Lower lobe of right lung (tissue), 2 donors: ENCODE measurements around the gene SLCO2A1. TPM values are rescaled to one million over a fixed set of nuclear protein-coding genes. Genes with fewer than 3 reads are reported as not detected.

Source experiments
- ATAC-seq, 2 donors: fragments of 200-7000 bp; cut with Tn5 transposase; one replicate each; pipeline ENCODE4 v1.9.1; 2020 to 2022; ENCODE audit warnings: mild to moderate bottlenecking in 2 of 2, moderate library complexity in 2 of 2
- DNase-seq: peaks from one replicate; pipeline ENCODE4 v3.0.0-alpha.2; 2020
- H3K27ac ChIP-seq: fragments of 200-600 bp; one replicate; pipeline ENCODE4 v1.8.0; 2022
- H3K27me3 ChIP-seq: fragments of 200-600 bp; one replicate; pipeline ENCODE4 v1.8.0; 2022; ENCODE audit warnings: low read depth
- H3K36me3 ChIP-seq: fragments of 200-600 bp; one replicate; pipeline ENCODE4 v1.8.0; 2022; ENCODE audit warnings: mild to moderate bottlenecking
- H3K4me1 ChIP-seq: fragments of 200-600 bp; one replicate; pipeline ENCODE4 v1.8.0; 2022
- H3K4me3 ChIP-seq: fragments of 200-600 bp; one replicate; pipeline ENCODE4 v1.8.0; 2022; ENCODE audit warnings: mild to moderate bottlenecking
- H3K9me3 ChIP-seq: fragments of 200-600 bp; one replicate; pipeline ENCODE4 v1.8.0; 2022
- intact Hi-C: fragments of 100-400 bp; cut with DNase I; formaldehyde crosslinking; loops from one replicate; pipeline ENCODE4 v1.11.0; 2022
- total RNA-seq: library from RNA; stranded (reverse); fragmentation: NEBNext Ultra II Directional; extraction: Animal tissue kit (Norgen Biotek cat#: 25700); gene quantifications from one replicate; pipeline ENCODE4 v1.2.1, GENCODE V29; 2021
- TF ChIP-seq, protein P1 (sequence below): fragments of 200-600 bp; IDR thresholded peaks from one replicate; pipeline ENCODE4 v1.8.0; 2022; ENCODE audit warnings: antibody characterized with exemption, mild to moderate bottlenecking
- donor health status: DM: no; HTN: yes; CAD: no; lungs with severe emphysema.

Gene SLCO2A1
- total RNA-seq, 1 donor from 2014 or later = 204 TPM

DNA sequence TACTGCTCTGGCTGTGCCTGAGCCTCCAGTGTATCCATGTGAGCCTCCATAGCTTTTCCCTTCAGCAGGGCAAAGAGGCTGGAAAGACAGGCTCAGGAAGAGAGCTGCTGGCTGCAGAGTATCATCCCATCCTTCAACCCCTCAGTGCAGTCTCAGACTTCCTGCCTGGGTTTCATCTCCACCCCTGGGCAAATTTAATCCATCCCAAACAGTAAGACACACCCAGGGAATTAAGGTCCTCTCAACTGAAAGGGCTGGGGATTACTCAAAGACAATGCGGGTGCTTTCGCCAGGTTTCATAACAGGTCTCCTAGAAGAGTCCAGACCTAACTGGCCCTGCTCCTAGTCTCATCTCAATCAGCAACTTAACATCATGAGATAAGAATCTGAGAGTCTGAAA is 15.5 kb downstream of the SLCO2A1 start:
- Histone ChIP-seq H3K9me3 (no peaks in the 10 kb centered on the region), H3K27me3 (no peaks in the 10 kb centered on the region), H3K4me1 (no peaks in the 10 kb centered on the region), H3K36me3 (peaks cover 4% of the 10 kb centered on the region), H3K4me3 (no peak overlapping the region), H3K27ac (no peak overlapping the region)
- ATAC-seq (no peak), DNase-seq (no peak)
- intact Hi-C loops = no loop called here
- TF ChIP-seq, protein P1, sequence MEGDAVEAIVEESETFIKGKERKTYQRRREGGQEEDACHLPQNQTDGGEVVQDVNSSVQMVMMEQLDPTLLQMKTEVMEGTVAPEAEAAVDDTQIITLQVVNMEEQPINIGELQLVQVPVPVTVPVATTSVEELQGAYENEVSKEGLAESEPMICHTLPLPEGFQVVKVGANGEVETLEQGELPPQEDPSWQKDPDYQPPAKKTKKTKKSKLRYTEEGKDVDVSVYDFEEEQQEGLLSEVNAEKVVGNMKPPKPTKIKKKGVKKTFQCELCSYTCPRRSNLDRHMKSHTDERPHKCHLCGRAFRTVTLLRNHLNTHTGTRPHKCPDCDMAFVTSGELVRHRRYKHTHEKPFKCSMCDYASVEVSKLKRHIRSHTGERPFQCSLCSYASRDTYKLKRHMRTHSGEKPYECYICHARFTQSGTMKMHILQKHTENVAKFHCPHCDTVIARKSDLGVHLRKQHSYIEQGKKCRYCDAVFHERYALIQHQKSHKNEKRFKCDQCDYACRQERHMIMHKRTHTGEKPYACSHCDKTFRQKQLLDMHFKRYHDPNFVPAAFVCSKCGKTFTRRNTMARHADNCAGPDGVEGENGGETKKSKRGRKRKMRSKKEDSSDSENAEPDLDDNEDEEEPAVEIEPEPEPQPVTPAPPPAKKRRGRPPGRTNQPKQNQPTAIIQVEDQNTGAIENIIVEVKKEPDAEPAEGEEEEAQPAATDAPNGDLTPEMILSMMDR = no peak

DNA sequence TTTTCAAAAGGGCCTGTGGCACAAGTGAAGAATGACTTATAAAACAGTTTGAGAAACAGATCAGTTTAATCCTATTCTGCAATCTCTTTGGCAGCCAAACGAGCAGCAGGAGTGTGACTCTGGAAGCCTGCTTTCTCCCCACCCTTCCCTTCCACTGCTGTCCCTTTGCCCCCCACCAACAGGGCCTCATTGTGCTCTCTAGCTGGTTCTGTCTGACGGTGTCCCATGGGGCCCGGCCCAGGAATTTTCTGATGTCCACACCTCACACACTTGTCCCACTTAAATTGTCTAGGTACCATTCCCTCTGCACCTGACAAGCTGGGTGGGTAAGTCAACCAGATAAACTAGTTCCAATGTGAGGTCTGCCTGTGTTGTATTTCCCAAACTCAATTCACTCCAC is 16.4 kb downstream of the SLCO2A1 start:
- intact Hi-C loops = no loop called here
- no peak for DNase-seq
- TF ChIP-seq, protein P1 = no peak

DNA sequence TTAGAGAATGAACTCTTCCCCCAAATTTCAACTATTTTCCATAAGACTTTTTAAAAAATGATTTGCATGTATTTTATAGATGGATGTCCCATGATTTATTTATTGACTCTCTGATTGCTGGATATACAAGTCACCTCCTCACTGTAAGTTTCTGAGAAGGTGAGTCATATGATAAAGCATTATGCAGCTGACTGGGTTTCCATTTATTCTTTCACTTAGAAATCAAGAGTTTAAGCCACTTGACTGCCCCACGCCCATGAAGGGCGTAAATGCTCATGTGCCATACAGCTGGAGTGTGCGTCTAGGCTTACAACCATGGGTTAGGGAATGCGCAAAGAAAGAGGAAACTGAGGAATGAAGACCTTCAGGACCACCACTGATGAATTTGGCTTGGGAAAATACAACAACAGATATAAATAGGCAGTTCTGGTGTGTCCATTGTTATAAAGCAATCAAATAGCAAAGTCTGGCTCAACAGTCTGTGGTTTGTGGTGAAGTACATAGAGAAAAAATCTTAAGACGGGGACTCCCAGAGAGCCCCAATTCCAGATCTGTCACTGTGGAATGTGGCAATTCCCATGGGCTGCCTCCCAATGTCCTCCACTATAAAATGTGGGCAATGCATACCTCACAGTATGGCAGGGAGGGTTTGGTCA is 20.3 kb downstream of the SLCO2A1 start:
- Histone ChIP-seq H3K27ac (no peak overlapping the region), H3K4me3 (no peak overlapping the region), H3K9me3 (peaks cover 4% of the 10 kb centered on the region), H3K36me3 (no peaks in the 10 kb centered on the region), H3K4me1 (no peaks in the 10 kb centered on the region), H3K27me3 (no peaks in the 10 kb centered on the region)
- TF ChIP-seq, protein P1 = no peak
- no peak for ATAC-seq
- intact Hi-C loops = no loop called here
- no peak for DNase-seq

More for the DNA sequence above, 16.4 kb downstream of the SLCO2A1 start:
- Histone ChIP-seq H3K4me3 (no peak overlapping the region), H3K4me1 (no peaks in the 10 kb centered on the region), H3K36me3 (peaks cover 4% of the 10 kb centered on the region), H3K27me3 (no peaks in the 10 kb centered on the region), H3K9me3 (no peaks in the 10 kb centered on the region), H3K27ac (no peak overlapping the region)
- ATAC-seq = no peak

DNA sequence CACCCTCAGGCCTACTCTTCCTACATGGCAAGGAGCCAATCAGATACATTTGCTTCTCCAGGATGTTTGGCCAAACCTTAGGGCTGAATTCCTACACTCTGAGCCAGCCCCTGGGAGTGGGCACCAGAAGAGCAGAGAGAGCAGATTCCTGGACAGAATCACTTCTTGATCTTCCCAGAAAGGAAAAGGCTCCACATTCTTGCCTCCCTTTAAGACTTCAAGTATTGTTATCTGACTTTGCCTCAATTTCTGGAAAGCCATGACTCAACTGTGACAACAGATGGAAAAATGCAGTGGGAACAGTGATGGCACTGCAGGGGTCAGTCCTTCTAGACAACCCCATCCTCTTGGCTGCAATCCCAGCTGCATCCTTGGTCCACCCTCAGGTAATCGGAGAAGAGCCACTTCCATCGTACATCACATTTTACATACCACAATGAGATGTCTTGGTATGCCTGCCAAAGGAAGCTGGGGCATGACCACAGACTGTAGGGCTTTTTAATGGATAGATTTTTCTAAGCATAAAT is 21.0 kb downstream of the SLCO2A1 start:
- H3K4me3 ChIP-seq = no peak overlapping the region
- H3K27ac ChIP-seq = no peak overlapping the region
- ATAC-seq (peak in 1 of 2 donors; percentile 42), DNase-seq (no peak)
- TF ChIP-seq, protein P1 = no peak
- intact Hi-C loops = no loop called here
- H3K36me3 ChIP-seq = no peaks in the 10 kb centered on the region
- no peaks in the 10 kb centered on the region for H3K4me1 ChIP-seq
- H3K9me3 ChIP-seq = peaks cover 4% of the 10 kb centered on the region
- H3K27me3 ChIP-seq = no peaks in the 10 kb centered on the region

DNA sequence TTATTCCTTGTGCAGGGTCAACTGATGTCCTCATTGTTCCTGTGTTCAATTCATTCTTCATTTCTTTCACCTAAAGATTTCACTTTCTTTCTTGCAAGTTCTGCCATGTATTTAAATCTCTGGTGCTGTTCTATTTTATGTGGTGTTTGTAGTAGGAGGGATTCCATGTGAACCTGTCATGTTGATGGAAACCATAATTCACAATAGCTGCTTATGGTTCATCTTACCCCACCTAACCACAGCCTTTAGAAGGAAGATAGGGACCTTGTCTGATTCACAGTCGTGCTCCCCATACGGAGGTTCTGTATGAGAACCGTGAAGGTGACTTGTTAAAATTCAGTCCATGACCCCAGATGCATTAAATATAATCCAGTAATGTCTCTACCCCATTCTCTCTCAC is 21.9 kb downstream of the SLCO2A1 start:
- TF ChIP-seq, protein P1 = no peak
- peaks cover 4% of the 10 kb centered on the region for H3K9me3 ChIP-seq
- no peak for ATAC-seq
- intact Hi-C loops = no loop called here
- H3K36me3 ChIP-seq = no peaks in the 10 kb centered on the region
- no peaks in the 10 kb centered on the region for H3K27me3 ChIP-seq
- DNase-seq = no peak
- peaks cover 2% of the 10 kb centered on the region for H3K4me1 ChIP-seq
- no peak overlapping the region for H3K4me3 ChIP-seq
- H3K27ac ChIP-seq = no peak overlapping the region
